ENCODE data around the gene ASIC1.

Gene ASIC1

DNA sequence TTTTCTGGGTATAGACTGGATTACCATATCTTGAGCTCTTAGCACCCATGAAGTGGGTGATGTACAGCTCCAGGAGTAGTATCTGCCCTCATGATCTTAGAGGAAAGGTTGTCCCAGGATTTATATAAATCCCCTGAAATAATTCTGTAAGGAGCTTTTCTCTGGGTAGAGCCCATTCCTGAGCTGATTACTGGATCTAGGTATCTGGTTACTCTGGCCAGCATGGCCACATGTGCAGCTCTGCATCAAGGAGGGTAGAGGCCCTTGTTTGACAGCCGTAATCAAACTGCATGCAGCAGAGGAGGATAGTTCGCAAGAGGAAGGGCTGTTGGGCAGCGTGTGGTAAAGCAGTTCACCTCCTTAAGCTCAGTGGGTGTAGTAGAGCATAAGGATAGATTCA is 63.1 kb downstream of the ASIC1 start:
- Histone ChIP-seq H3K9me2 (replicated peaks; ENCODE audit: insufficient read depth, low read length) (no peaks in the 10 kb centered on the region), H3K4me2 (ENCODE audit: low read depth, low read length, poor library complexity, severe bottlenecking) (no peak overlapping the region), H3K4me3 (ENCODE audit: insufficient read depth, low read length, poor library complexity, severe bottlenecking) (no peak overlapping the region), H3K27me3 (ENCODE audit: low read length) (no peaks in the 10 kb centered on the region), H3K36me3 (ENCODE audit: low read length) (no peaks in the 10 kb centered on the region), H3F3A (ENCODE audit: insufficient read depth) (no peaks in the 10 kb centered on the region), H3K79me2 (ENCODE audit: insufficient read depth, low read length) (peaks cover 29% of the 10 kb centered on the region), H3K9me3 (ENCODE audit: insufficient read depth, low read length) (no peaks in the 10 kb centered on the region), H4K20me1 (ENCODE audit: low read depth, low read length) (no peaks in the 10 kb centered on the region), H3K27ac (ENCODE audit: low read depth, low read length) (no peak overlapping the region), H2AFZ (ENCODE audit: low read depth, low read length, severe bottlenecking) (no peak overlapping the region), H3K9ac (ENCODE audit: low read length) (no peak overlapping the region)
- TF ChIP-seq EZH2phosphoT487 (conservative IDR thresholded peaks at IDR 0.05; ENCODE audit: low read length), result no peak
- TF ChIP-seq, protein P1, sequence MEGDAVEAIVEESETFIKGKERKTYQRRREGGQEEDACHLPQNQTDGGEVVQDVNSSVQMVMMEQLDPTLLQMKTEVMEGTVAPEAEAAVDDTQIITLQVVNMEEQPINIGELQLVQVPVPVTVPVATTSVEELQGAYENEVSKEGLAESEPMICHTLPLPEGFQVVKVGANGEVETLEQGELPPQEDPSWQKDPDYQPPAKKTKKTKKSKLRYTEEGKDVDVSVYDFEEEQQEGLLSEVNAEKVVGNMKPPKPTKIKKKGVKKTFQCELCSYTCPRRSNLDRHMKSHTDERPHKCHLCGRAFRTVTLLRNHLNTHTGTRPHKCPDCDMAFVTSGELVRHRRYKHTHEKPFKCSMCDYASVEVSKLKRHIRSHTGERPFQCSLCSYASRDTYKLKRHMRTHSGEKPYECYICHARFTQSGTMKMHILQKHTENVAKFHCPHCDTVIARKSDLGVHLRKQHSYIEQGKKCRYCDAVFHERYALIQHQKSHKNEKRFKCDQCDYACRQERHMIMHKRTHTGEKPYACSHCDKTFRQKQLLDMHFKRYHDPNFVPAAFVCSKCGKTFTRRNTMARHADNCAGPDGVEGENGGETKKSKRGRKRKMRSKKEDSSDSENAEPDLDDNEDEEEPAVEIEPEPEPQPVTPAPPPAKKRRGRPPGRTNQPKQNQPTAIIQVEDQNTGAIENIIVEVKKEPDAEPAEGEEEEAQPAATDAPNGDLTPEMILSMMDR (IDR thresholded peaks at IDR 0.05; ENCODE audit: insufficient read depth, low read length, poor library complexity, severe bottlenecking), result no peak

DNA sequence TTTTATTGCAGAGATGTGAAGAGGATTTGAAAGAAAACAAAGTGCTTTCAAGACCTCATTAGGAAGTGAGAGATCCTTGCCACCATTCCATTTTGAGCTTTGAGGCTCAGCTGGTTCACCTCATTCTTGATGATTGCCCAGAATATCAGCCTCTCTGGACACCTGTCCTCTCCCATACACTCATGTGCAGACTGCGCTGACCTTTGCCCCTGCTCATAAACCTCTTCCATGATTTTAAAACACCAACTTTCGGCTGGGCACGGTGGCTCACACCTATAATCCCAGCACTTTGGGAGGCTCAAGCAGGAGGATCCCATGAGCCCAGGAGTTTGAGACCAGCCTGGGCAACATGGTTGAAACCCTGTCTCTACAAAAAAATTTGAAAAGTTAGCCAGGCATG is 63.6 kb downstream of the ASIC1 start:
- no peak overlapping the region for H3K27ac ChIP-seq (ENCODE audit: low read depth, low read length)
- no peak overlapping the region for H3K4me2 ChIP-seq (ENCODE audit: low read depth, low read length, poor library complexity, severe bottlenecking)
- no peaks in the 10 kb centered on the region for H3K27me3 ChIP-seq (ENCODE audit: low read length)
- TF ChIP-seq, protein P1 (IDR thresholded peaks at IDR 0.05; ENCODE audit: insufficient read depth, low read length, poor library complexity, severe bottlenecking), result no peak
- no peak for TF ChIP-seq EZH2phosphoT487 (conservative IDR thresholded peaks at IDR 0.05; ENCODE audit: low read length)
- no peak overlapping the region for H3K4me3 ChIP-seq (ENCODE audit: insufficient read depth, low read length, poor library complexity, severe bottlenecking)
- H3K36me3 ChIP-seq (ENCODE audit: low read length), result no peaks in the 10 kb centered on the region
- peaks cover 24% of the 10 kb centered on the region for H3K79me2 ChIP-seq (ENCODE audit: insufficient read depth, low read length)
- no peaks in the 10 kb centered on the region for H3F3A ChIP-seq (ENCODE audit: insufficient read depth)
- no peaks in the 10 kb centered on the region for H4K20me1 ChIP-seq (ENCODE audit: low read depth, low read length)
- H3K9me3 ChIP-seq (ENCODE audit: insufficient read depth, low read length), result no peaks in the 10 kb centered on the region
- no peak overlapping the region for H2AFZ ChIP-seq (ENCODE audit: low read depth, low read length, severe bottlenecking)
- H3K9ac ChIP-seq (ENCODE audit: low read length), result no peak overlapping the region
- H3K9me2 ChIP-seq (replicated peaks; ENCODE audit: insufficient read depth, low read length), result no peaks in the 10 kb centered on the region

GRCh38 chr12:50121641-50122040 is 64.2 kb downstream of the ASIC1 start:
- TF ChIP-seq, protein P1 (IDR thresholded peaks at IDR 0.05; ENCODE audit: insufficient read depth, low read length, poor library complexity, severe bottlenecking), result no peak
- no peak for TF ChIP-seq EZH2phosphoT487 (conservative IDR thresholded peaks at IDR 0.05; ENCODE audit: low read length)
- Histone ChIP-seq H3K9me2 (replicated peaks; ENCODE audit: insufficient read depth, low read length) (no peaks in the 10 kb centered on the region), H3K9ac (ENCODE audit: low read length) (no peak overlapping the region), H3K9me3 (ENCODE audit: insufficient read depth, low read length) (no peaks in the 10 kb centered on the region), H3K4me3 (ENCODE audit: insufficient read depth, low read length, poor library complexity, severe bottlenecking) (no peak overlapping the region), H3K27me3 (ENCODE audit: low read length) (no peaks in the 10 kb centered on the region), H2AFZ (ENCODE audit: low read depth, low read length, severe bottlenecking) (no peak overlapping the region), H4K20me1 (ENCODE audit: low read depth, low read length) (no peaks in the 10 kb centered on the region), H3K4me2 (ENCODE audit: low read depth, low read length, poor library complexity, severe bottlenecking) (no peak overlapping the region), H3K79me2 (ENCODE audit: insufficient read depth, low read length) (peaks cover 17% of the 10 kb centered on the region), H3K36me3 (ENCODE audit: low read length) (no peaks in the 10 kb centered on the region), H3F3A (ENCODE audit: insufficient read depth) (no peaks in the 10 kb centered on the region), H3K27ac (ENCODE audit: low read depth, low read length) (no peak overlapping the region)

Measured in SU-DHL-6 (cell line).